K562 (cell line): ENCODE measurements around the gene ACOT7. TPM values are rescaled to one million over a fixed set of nuclear protein-coding genes. Genes with fewer than 3 reads are reported as not detected.
A peak's percentile ranks its signal among the peaks of the same experiment; 100 is the strongest.

Experiments used
- CUX1 ChIP-seq: fragments of 200-800 bp; sonication (Bioruptor generic); IDR thresholded peaks from 2 replicates; pipeline ENCODE4 v1.6.1; 2016; ENCODE audit warnings: missing genetic modification characterization, missing compliant biosample characterization
- ERF ChIP-seq: fragments of 450-650 bp; formaldehyde crosslinking; IDR thresholded peaks from 2 replicates; pipeline ENCODE4 v1.4.0; 2020; ENCODE audit warnings: mild to moderate bottlenecking, mixed read lengths
- HDAC8 ChIP-seq: fragments of 450-650 bp; IDR thresholded peaks from 2 replicates; pipeline ENCODE4 v1.6.1; 2016; ENCODE audit warnings: mild to moderate bottlenecking, missing genetic modification characterization, moderate library complexity, missing compliant biosample characterization
- HEY1 ChIP-seq: fragments of 250-450 bp; sonication (Bioruptor Pico); IDR thresholded peaks from 2 replicates; pipeline ENCODE4 v1.5.0; 2020; ENCODE audit warnings: mild to moderate bottlenecking, moderate library complexity, borderline replicate concordance
- HOMEZ ChIP-seq: fragments of 250-450 bp; sonication (Bioruptor Pico); IDR thresholded peaks from 2 replicates; pipeline ENCODE4 v1.4.0; 2020; ENCODE audit warnings: mild to moderate bottlenecking, moderate library complexity
- KAT7 ChIP-seq: sonication (generic); formaldehyde crosslinking; IDR thresholded peaks from 2 replicates; pipeline ENCODE4 v1.8.0; 2022; ENCODE audit warnings: missing genetic modification reagents, mild to moderate bottlenecking, borderline replicate concordance
- KDM2B ChIP-seq: fragments of 250-450 bp; sonication (Bioruptor Pico); IDR thresholded peaks from 2 replicates; pipeline ENCODE4 v1.8.0; 2021; ENCODE audit warnings: mild to moderate bottlenecking, moderate library complexity
- NR0B1 ChIP-seq: fragments of 450-650 bp; IDR thresholded peaks from one replicate; pipeline ENCODE4 v1.6.1; 2018; ENCODE audit warnings: mild to moderate bottlenecking, moderate library complexity; ENCODE audit not compliant: partially characterized antibody
- RBM17 ChIP-seq: fragments of 200-400 bp; formaldehyde crosslinking; IDR thresholded peaks from 2 replicates; pipeline ENCODE4 v1.6.1; 2017; ENCODE audit warnings: low read depth, mild to moderate bottlenecking, low read length, borderline replicate concordance
- RFX7 ChIP-seq: fragments of 250-450 bp; sonication (Bioruptor Pico); IDR thresholded peaks from 2 replicates; pipeline ENCODE4 v1.5.1; 2021; ENCODE audit warnings: mild to moderate bottlenecking
- SAFB2 ChIP-seq: fragments of 200-400 bp; formaldehyde crosslinking; IDR thresholded peaks from 2 replicates; pipeline ENCODE4 v1.6.1; 2018; ENCODE audit warnings: borderline replicate concordance, low read length, low read depth, moderate library complexity; ENCODE audit not compliant: severe bottlenecking
- SMARCC2 ChIP-seq: fragments of 450-650 bp; IDR thresholded peaks from 2 replicates; pipeline ENCODE4 v1.6.1; 2017; ENCODE audit warnings: antibody characterized with exemption, moderate library complexity, mild to moderate bottlenecking, low read depth
- SNRNP70 ChIP-seq: fragments of 200-400 bp; formaldehyde crosslinking; optimal IDR thresholded peaks from 2 replicates; pipeline ENCODE3; 2017; ENCODE audit warnings: low read depth, low read length
- THRAP3 ChIP-seq: fragments of 450-650 bp; IDR thresholded peaks from 2 replicates; pipeline ENCODE4 v1.6.1; 2016; ENCODE audit warnings: mild to moderate bottlenecking, inconsistent platforms, borderline replicate concordance
- ZNF384 ChIP-seq: IDR thresholded peaks from 2 replicates; pipeline ENCODE4 v1.6.1; 2012; ENCODE audit warnings: low read depth, low read length, improper control_type of control experiment
- ZNF717 ChIP-seq: fragments of 250-450 bp; sonication (Bioruptor Pico); IDR thresholded peaks from 2 replicates; pipeline ENCODE4 v1.5.0; 2021
- polyA plus RNA-seq, 8 experiments: library from polyadenylated mRNA; depleted of rRNA in 4 of 8; stranded (reverse) in 5 of 8; unstranded in 3 of 8; fragments of >200 nt; fragmentation: Nextera tagmentation in 2 of 8; fragmentation: Illumina TruSeq in 1 of 8; extraction: Ambion mirVana in 2 of 8; extraction: Trizol in 1 of 8; gene quantifications; 2 replicates each; pipeline versions ENCODE4 v1.2.1 to v1.2.3, GENCODE V29; 2011 to 2014; ENCODE audit warnings: inconsistent platforms in 1 of 8, missing spikeins in 1 of 8
- total RNA-seq, 7 experiments: library from RNA; depleted of rRNA in 6 of 7; stranded (reverse); fragments of >200 nt in 6 of 7; fragmentation: Illumina TruSeq in 2 of 7; extraction: Trizol in 2 of 7; gene quantifications; 2 replicates each; pipeline versions ENCODE4 v1.2.1 to v1.2.3, GENCODE V29; 2011 to 2021; ENCODE audit warnings: low replicate concordance in 1 of 7

ACOT7 gene
- total and polyA plus RNA-seq, 9 of the 15 experiments (the other 6 are each of a cell fraction or from before 2014, with no cell fraction given): 7.0 to 92.6 (median 37.2) TPM

GRCh38 chr1:6440198-6441126, 46.9 kb upstream of the ACOT7 start (continued):
- TF ChIP-seq CUX1 (CRISPR knock-in tag): no peak
- TF ChIP-seq KAT7: no peak
- no peak for TF ChIP-seq SMARCC2
- TF ChIP-seq ERF (CRISPR knock-in tag): no peak
- TF ChIP-seq THRAP3: no peak
- no peak for TF ChIP-seq ZNF384
- no peak for TF ChIP-seq RFX7 (CRISPR knock-in tag)
- peak; percentile 81 for TF ChIP-seq KDM2B (CRISPR knock-in tag)
- no peak for TF ChIP-seq SNRNP70
- TF ChIP-seq RBM17: no peak
- TF ChIP-seq ZNF717 (CRISPR knock-in tag): no peak
- TF ChIP-seq NR0B1: no peak
- TF ChIP-seq HOMEZ (CRISPR knock-in tag): no peak
- no peak for TF ChIP-seq SAFB2
- TF ChIP-seq HEY1 (CRISPR knock-in tag): no peak
- no peak for TF ChIP-seq HDAC8
